ENCODE results near the gene FAM168A.

The FAM168A gene

GRCh38 chr11:73597956-73598718 is at the start of gene FAM168A:
Gene FAM168A, minus strand, starts transcription at chr11:73598112. Its CDS starts 129,638 bp downstream, at chr11:73468474.
- H3K4me3 ChIP-seq (ENCODE audit: low read depth, low read length): peak within 1 kb of the TSS; percentile 82
- no peaks in the 10 kb centered on the region for H3K36me3 ChIP-seq (replicated peaks)
- in situ Hi-C loops (cut with HindIII; ENCODE audit: low pct_ligation_motif_present, low sequenced_read_pairs): no loop called here
- H3K27ac ChIP-seq: peak within 1 kb of the TSS; percentile 80
- TF ChIP-seq CTCF (IDR thresholded peaks at IDR 0.05; ENCODE audit: low read depth, low read length, missing control alignments): peak; percentile 16
- peak; percentile 96 for DNase-seq
- no peaks in the 10 kb centered on the region for H3K27me3 ChIP-seq (replicated peaks)

GRCh38 chr11:73647459-73648100 is 49.7 kb upstream of the FAM168A start:
- in situ Hi-C loops (cut with HindIII; ENCODE audit: low pct_ligation_motif_present, low sequenced_read_pairs): no loop called here
- no peak for TF ChIP-seq CTCF (IDR thresholded peaks at IDR 0.05; ENCODE audit: low read depth, low read length, missing control alignments)
- Histone ChIP-seq H3K27ac (no peak overlapping the region), H3K4me3 (ENCODE audit: low read depth, low read length) (peak overlapping the region; percentile 34), H3K27me3 (replicated peaks) (no peaks in the 10 kb centered on the region), H3K36me3 (replicated peaks) (no peaks in the 10 kb centered on the region)
- peak; percentile 69 for DNase-seq

- Histone ChIP-seq H3K27me3 (replicated peaks) (no peaks in the 10 kb centered on the region), H3K4me3 (ENCODE audit: low read depth, low read length) (no peak within 1 kb of the TSS), H3K36me3 (replicated peaks) (no peaks in the 10 kb centered on the region), H3K27ac (no peak within 1 kb of the TSS)
- TF ChIP-seq CTCF (IDR thresholded peaks at IDR 0.05; ENCODE audit: low read depth, low read length, missing control alignments): no peak
- in situ Hi-C loops (cut with HindIII; ENCODE audit: low pct_ligation_motif_present, low sequenced_read_pairs): no loop called here
- DNase-seq: no peak
These were observed 48.2 kb upstream of the FAM168A start, which contains the start of gene PLEKHB1 for GRCh38 chr11:73645972-73646631. Gene PLEKHB1, plus strand, starts transcription at chr11:73646581. Its CDS starts 28 bp downstream, at chr11:73646609.

GRCh38 chr11:73645121-73645969 is 47.4 kb upstream of the FAM168A start:
- in situ Hi-C loops (cut with HindIII; ENCODE audit: low pct_ligation_motif_present, low sequenced_read_pairs): no loop called here
- H3K36me3 ChIP-seq (replicated peaks): no peaks in the 10 kb centered on the region
- no peak for DNase-seq
- TF ChIP-seq CTCF (IDR thresholded peaks at IDR 0.05; ENCODE audit: low read depth, low read length, missing control alignments): no peak
- H3K27ac ChIP-seq: no peak overlapping the region
- H3K27me3 ChIP-seq (replicated peaks): no peaks in the 10 kb centered on the region
- H3K4me3 ChIP-seq (ENCODE audit: low read depth, low read length): no peak overlapping the region

GRCh38 chr11:73641668-73642067 is 43.8 kb upstream of the FAM168A start:
- Histone ChIP-seq H3K27ac (no peak overlapping the region), H3K27me3 (replicated peaks) (no peaks in the 10 kb centered on the region), H3K4me3 (ENCODE audit: low read depth, low read length) (no peak overlapping the region), H3K36me3 (replicated peaks) (no peaks in the 10 kb centered on the region)
- in situ Hi-C loops (cut with HindIII; ENCODE audit: low pct_ligation_motif_present, low sequenced_read_pairs): no loop called here
- no peak for TF ChIP-seq CTCF (IDR thresholded peaks at IDR 0.05; ENCODE audit: low read depth, low read length, missing control alignments)
- DNase-seq: no peak

Measured in brain microvascular endothelial cell (primary cell).